ENCODE results near the gene FAM240B. TPM values are rescaled to one million over a fixed set of nuclear protein-coding genes. Genes with fewer than 3 reads are reported as not detected.

Gene FAM240B
- total and polyA plus RNA-seq, 2 of the 4 experiments (the other 2 are of a cell fraction), result not detected

Small RNA genes within 50 kb of the gene (microRNA-seq; reads per million reads assigned to microRNA genes)
- not detected for gene RNU6-765P (ENCODE audit: insufficient read depth, insufficient read length)

Small RNA genes within 50 kb of the gene (small RNA-seq; reads per million reads assigned to genes)
- 0 reads per million in 5 experiments for gene RNU6-765P

Other genes with a start within 250 kb of the FAM240B start
- gene ANKRD18A, start 99.5 kb downstream of the FAM240B start, total RNA-seq (2012; rRNA removed), result not detected in 2 replicates
- gene ANKRD18A, start 99.5 kb downstream of the FAM240B start, polyA plus RNA-seq (2012; rRNA removed), result not detected in 2 replicates